GM12873 (cell line): Measurements from ENCODE around the gene SCLT1.

Experiments
- CTCF ChIP-seq: IDR thresholded peaks from 2 replicates; pipeline ENCODE4 v1.5.1; 2012; ENCODE audit warnings: low read depth, mild to moderate bottlenecking, moderate library complexity, low read length, control low read depth; ENCODE audit not compliant: insufficient read depth; ENCODE audit errors: missing control alignments

Gene SCLT1

GRCh38 chr4:129037093-129037492, 56.2 kb downstream of the SCLT1 start:
- TF ChIP-seq CTCF: no peak

GRCh38 chr4:129014566-129015509, 78.5 kb downstream of the SCLT1 start:
- no peak for TF ChIP-seq CTCF

- TF ChIP-seq CTCF: no peak
These were observed 85.2 kb downstream of the SCLT1 start for GRCh38 chr4:129008096-129008495.

- TF ChIP-seq CTCF: no peak
These were observed 106.4 kb downstream of the SCLT1 start for GRCh38 chr4:128986908-128987307.

- no peak for TF ChIP-seq CTCF
These were observed 107.3 kb downstream of the SCLT1 start for GRCh38 chr4:128986019-128986418.

GRCh38 chr4:128983771-128984485, 109.4 kb downstream of the SCLT1 start:
- TF ChIP-seq CTCF: no peak

- TF ChIP-seq CTCF: no peak
These were observed 112.0 kb downstream of the SCLT1 start for GRCh38 chr4:128981377-128981776.
